Skeletal muscle tissue (tissue), 4 donors: ENCODE results near the gene CEP70. TPM values are rescaled to one million over a fixed set of nuclear protein-coding genes. Genes with fewer than 3 reads are reported as not detected.
"Not testable (repeated sequence)": the region's sequence is repeated elsewhere in the genome, so short reads cannot be mapped to it uniquely, and the experiment has no call there.

Experiments used
- H3K27ac ChIP-seq: one replicate; pipeline ENCODE4 v1.7.0; 2013; ENCODE audit warnings: mild to moderate bottlenecking, low read depth, low read length, inconsistent platforms
- H3K27me3 ChIP-seq, 3 donors: one replicate each; pipeline ENCODE4 v1.7.0; 2013; ENCODE audit warnings: low read length in 3 of 3; ENCODE audit not compliant: control insufficient read depth in 3 of 3, insufficient read depth in 3 of 3
- H3K36me3 ChIP-seq, 3 donors: one replicate each; pipeline ENCODE4 v1.7.0; 2013; ENCODE audit warnings: low read length in 3 of 3; ENCODE audit not compliant: control insufficient read depth in 3 of 3, insufficient read depth in 3 of 3
- H3K4me1 ChIP-seq, 3 donors: one replicate each; pipeline ENCODE4 v1.7.0; 2013; ENCODE audit warnings: low read length in 3 of 3, mild to moderate bottlenecking in 3 of 3; ENCODE audit not compliant: control insufficient read depth in 3 of 3, insufficient read depth in 3 of 3
- H3K4me3 ChIP-seq, 3 donors: one replicate each; pipeline ENCODE4 v1.7.0; 2013; ENCODE audit warnings: low read length in 3 of 3
- H3K9ac ChIP-seq, 3 donors: one replicate each; pipeline ENCODE4 v1.7.0; 2013; ENCODE audit warnings: low read length in 3 of 3, mild to moderate bottlenecking in 3 of 3, moderate library complexity in 2 of 3, low read depth in 1 of 3
- H3K9me3 ChIP-seq, 3 donors: one replicate each; pipeline ENCODE4 v1.7.0; 2013; ENCODE audit warnings: low read length in 3 of 3; ENCODE audit not compliant: control insufficient read depth in 3 of 3
- total RNA-seq: library from RNA; depleted of rRNA; stranded (reverse); fragments of >200 nt; gene quantifications from one replicate; pipeline ENCODE4 v1.2.3, GENCODE V29; 2014
- donor health status: Osteomylitis.

Gene CEP70
- total RNA-seq, 1 donor from 2014 or later, result 64.7 TPM

GRCh38 chr3:138566293-138566692 lies 27.8 kb downstream of the CEP70 start:
- not testable (repeated sequence) for H3K27ac ChIP-seq, H3K9ac ChIP-seq, H3K4me1 ChIP-seq, H3K4me3 ChIP-seq, H3K27me3 ChIP-seq, H3K9me3 ChIP-seq, H3K36me3 ChIP-seq

GRCh38 chr3:138562902-138563301 lies 31.2 kb downstream of the CEP70 start:
- not testable (repeated sequence) for H3K4me3 ChIP-seq, H3K36me3 ChIP-seq, H3K9ac ChIP-seq, H3K27me3 ChIP-seq, H3K27ac ChIP-seq, H3K4me1 ChIP-seq, H3K9me3 ChIP-seq

- peaks cover 0 to 4% (median 4%) of the 10 kb centered on the region in 3 donors for H3K36me3 ChIP-seq
- H3K4me3 ChIP-seq, result no peak overlapping the region
Observed at GRCh38 chr3:138560501-138560900, 33.6 kb downstream of the CEP70 start.

GRCh38 chr3:138559134-138559533 lies 34.9 kb downstream of the CEP70 start:
- Histone ChIP-seq H3K4me3 (no peak overlapping the region), H3K36me3 (peaks cover 0 to 4% (median 4%) of the 10 kb centered on the region in 3 donors), H3K9me3 (peaks cover 0 to 3% (median 0%) of the 10 kb centered on the region in 3 donors), H3K27ac (no peak overlapping the region), H3K9ac (no peak overlapping the region), H3K4me1 (peaks cover 0 to 3% (median 0%) of the 10 kb centered on the region in 3 donors), H3K27me3 (no peaks in the 10 kb centered on the region)

More at GRCh38 chr3:138560501-138560900, 33.6 kb downstream of the CEP70 start:
- H3K27me3 ChIP-seq, result no peaks in the 10 kb centered on the region
- H3K9ac ChIP-seq, result no peak overlapping the region
- no peak overlapping the region for H3K27ac ChIP-seq
- peaks cover 0 to 3% (median 0%) of the 10 kb centered on the region in 3 donors for H3K9me3 ChIP-seq
- H3K4me1 ChIP-seq, result no peaks in the 10 kb centered on the region

GRCh38 chr3:138554775-138555174 lies 39.3 kb downstream of the CEP70 start:
- H3K36me3 ChIP-seq, H3K27me3 ChIP-seq: not testable (repeated sequence)

GRCh38 chr3:138550958-138551357 lies 43.1 kb downstream of the CEP70 start:
- H3K9ac ChIP-seq, H3K9me3 ChIP-seq, H3K27me3 ChIP-seq, H3K4me3 ChIP-seq, H3K27ac ChIP-seq: not testable (repeated sequence)
- Histone ChIP-seq H3K36me3 (peaks cover 10 to 16% (median 12%) of the 10 kb centered on the region in 3 donors), H3K4me1 (peaks cover 0 to 11% (median 9%) of the 10 kb centered on the region in 3 donors)

More at GRCh38 chr3:138554775-138555174, 39.3 kb downstream of the CEP70 start:
- not testable (repeated sequence) for H3K9me3 ChIP-seq, H3K27ac ChIP-seq, H3K4me1 ChIP-seq, H3K9ac ChIP-seq, H3K4me3 ChIP-seq

- H3K4me3 ChIP-seq, result peak overlapping the region in 1 of 3 donors; percentile 6
- H3K27ac ChIP-seq, result no peak overlapping the region
- H3K36me3 ChIP-seq, result peaks cover 10 to 16% (median 12%) of the 10 kb centered on the region in 3 donors
- H3K4me1 ChIP-seq, result peaks cover 0 to 9% (median 8%) of the 10 kb centered on the region in 3 donors
- no peak overlapping the region for H3K9ac ChIP-seq
- peaks cover 0 to 10% (median 2%) of the 10 kb centered on the region in 3 donors for H3K9me3 ChIP-seq
- H3K27me3 ChIP-seq, result no peaks in the 10 kb centered on the region
Observed at GRCh38 chr3:138549179-138549977, 44.7 kb downstream of the CEP70 start.

GRCh38 chr3:138547342-138547975 lies 46.6 kb downstream of the CEP70 start:
- H3K9me3 ChIP-seq, result peaks cover 0 to 10% (median 2%) of the 10 kb centered on the region in 3 donors
- no peak overlapping the region for H3K9ac ChIP-seq
- no peaks in the 10 kb centered on the region for H3K27me3 ChIP-seq
- no peak overlapping the region for H3K4me3 ChIP-seq
- no peak overlapping the region for H3K27ac ChIP-seq
- peaks cover 0 to 9% (median 8%) of the 10 kb centered on the region in 3 donors for H3K4me1 ChIP-seq
- peaks cover 16 to 23% (median 17%) of the 10 kb centered on the region in 3 donors for H3K36me3 ChIP-seq

- peaks cover 0 to 5% (median 5%) of the 10 kb centered on the region in 3 donors for H3K4me1 ChIP-seq
- peaks cover 2 to 13% (median 2%) of the 10 kb centered on the region in 3 donors for H3K9me3 ChIP-seq
- H3K27me3 ChIP-seq, result no peaks in the 10 kb centered on the region
- H3K9ac ChIP-seq, result no peak overlapping the region
- H3K27ac ChIP-seq, result no peak overlapping the region
- H3K36me3 ChIP-seq, result peaks cover 25 to 30% (median 25%) of the 10 kb centered on the region in 3 donors
- no peak overlapping the region for H3K4me3 ChIP-seq
Observed at GRCh38 chr3:138544546-138544945, 49.5 kb downstream of the CEP70 start.

GRCh38 chr3:138542977-138543376 lies 51.1 kb downstream of the CEP70 start:
- Histone ChIP-seq H3K9ac (no peak overlapping the region), H3K4me1 (no peaks in the 10 kb centered on the region), H3K4me3 (no peak overlapping the region), H3K27me3 (no peaks in the 10 kb centered on the region), H3K36me3 (peaks cover 21 to 24% (median 22%) of the 10 kb centered on the region in 3 donors), H3K27ac (no peak overlapping the region), H3K9me3 (peaks cover 2 to 13% (median 2%) of the 10 kb centered on the region in 3 donors)
